HG02852 (cell line): ENCODE results near the gene DST.
"Not testable (repeated sequence)": the region's sequence is repeated elsewhere in the genome, so short reads cannot be mapped to it uniquely, and the experiment has no call there.

Experiments used
- ATAC-seq: cut with Tn5 transposase; IDR thresholded peaks from one replicate; pipeline ENCODE4 v1.9.1; 2021; ENCODE audit warnings: mild to moderate bottlenecking, moderate library complexity; ENCODE audit not compliant: unreplicated experiment

The DST gene

DNA sequence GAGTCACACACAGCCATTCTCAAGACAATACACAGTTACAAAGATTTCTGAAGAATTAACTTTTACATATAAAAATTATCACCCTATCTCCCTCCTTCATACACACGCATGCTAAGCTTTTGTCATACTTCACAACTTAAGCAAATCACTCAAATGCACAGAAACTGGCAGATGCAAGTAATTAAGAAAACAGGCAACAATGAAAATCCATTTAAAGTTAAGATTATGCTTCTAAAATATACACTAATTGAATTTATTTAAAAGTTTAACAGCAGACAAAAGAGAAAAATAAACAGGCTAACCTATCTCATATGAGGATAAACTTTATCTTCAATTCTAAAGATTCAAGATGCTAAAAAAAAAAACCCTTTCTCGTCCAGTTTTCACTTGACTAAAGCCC lies 68.4 kb downstream of the DST start:
- ATAC-seq: no peak

GRCh38 chr6:56573624-56574023 lies 69.1 kb downstream of the DST start:
- no peak for ATAC-seq

DNA sequence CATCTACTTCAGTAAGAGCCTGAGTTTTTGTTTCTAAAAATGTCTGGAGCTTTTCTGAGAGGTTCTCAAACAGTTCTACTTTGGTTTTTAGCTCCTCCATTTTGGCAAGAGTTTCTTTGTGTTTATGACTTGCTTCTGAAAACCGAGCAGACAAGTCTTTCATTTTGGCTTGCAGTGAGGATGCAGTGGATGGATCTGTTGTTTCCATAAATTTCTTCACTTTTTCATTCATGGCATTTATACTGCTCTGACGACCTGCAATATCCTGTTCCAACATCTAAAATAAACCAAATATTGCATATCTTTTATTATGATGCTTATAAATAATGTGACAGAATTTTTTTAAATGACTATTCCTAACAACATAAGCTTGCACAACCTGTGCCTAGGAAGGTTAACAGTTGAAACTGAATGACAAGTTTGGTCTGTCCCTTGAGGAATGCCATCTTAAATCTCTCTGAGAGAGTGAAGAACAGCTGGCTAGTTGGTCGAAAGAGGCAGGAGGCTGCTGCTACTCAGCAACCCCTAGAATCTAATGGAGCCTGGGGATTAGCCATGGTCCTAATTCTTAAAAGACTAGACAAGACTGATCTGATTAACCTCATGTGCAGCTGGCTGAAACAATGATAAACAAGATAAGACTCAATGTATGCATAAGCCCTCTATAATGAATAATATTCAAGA lies 69.8 kb downstream of the DST start:
- no peak for ATAC-seq

- no peak for ATAC-seq
Observed at GRCh38 chr6:56571605-56572004, 71.1 kb downstream of the DST start.

DNA sequence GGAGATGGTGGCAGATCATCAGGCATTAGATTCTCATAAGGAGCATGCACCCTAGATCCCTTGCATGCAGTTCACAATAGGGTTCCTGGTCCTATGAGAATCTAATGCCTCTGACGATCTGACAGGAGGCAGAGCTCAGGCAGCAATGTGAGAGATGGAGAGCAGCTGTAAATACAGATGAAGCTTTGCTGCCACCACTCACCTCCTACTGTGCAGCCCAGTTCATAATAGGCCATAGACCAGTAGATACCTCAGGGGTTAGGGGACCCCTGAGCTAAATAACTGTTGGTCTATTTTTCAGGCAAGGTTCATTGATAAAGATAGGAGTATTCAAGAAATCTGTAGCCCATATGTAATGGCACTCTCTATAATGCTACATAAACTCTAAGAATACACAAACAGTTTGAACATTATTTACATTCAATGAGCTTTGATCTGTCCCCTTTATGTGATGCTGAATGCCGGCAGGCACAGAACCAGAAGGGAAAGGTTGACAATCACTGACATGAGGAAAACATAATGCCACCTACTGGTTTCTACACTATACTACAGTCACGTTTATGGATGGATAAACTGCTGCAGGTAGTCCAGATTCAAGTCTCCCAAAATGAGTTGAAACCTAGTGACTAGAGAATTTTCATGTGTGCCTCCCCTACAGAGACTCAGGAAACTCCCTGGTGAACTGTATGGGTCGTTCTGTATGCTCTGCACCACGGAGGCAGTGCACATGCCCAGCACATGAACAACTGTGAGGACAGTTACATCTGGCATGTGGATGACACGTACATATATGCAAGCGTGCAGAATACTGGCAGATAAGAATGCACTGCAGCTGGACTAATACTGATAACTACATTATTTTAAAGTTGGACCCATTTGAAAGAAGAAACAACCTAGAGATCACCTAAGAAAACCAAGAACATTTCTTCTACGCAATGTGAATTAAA lies 72.0 kb downstream of the DST start:
- peak; percentile 91 for ATAC-seq

DNA sequence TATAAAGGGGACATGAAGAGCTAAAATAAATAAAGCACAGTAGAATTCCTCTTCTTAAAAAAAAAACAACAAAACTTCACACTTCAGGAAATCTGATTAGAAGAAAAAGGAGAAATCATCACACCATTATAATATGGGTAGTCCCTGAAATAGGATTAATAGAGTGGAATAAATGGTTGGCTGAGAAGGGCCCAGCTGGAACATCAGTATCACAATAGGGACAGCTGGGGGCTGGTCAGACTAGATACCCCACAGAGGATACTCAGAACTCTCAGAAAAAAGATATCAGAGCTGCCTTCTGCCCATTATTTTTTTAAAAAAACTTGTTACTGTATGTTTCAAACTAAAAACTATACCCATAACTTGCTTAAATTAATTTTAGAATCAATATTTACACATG lies 75.2 kb downstream of the DST start:
- ATAC-seq: no peak

DNA sequence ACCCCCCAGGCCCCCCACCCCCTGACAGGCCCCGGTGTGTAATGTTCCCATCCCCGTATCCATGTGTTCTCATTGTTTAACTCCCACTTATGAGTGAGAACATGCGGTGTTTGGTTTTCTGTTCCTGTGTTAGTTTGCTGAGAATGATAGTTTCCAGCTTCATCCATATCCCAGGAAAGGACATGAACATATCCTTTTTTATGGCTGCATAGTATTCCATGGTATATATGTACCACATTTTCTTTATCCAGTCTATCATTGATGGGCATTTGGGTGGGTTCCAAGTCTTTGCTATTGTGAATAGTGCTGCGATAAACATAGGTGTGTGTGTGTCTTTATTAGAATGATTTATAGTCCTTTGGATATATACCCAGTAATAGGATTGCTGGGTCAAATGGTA lies 80.0 kb downstream of the DST start:
- ATAC-seq: not testable (repeated sequence)

DNA sequence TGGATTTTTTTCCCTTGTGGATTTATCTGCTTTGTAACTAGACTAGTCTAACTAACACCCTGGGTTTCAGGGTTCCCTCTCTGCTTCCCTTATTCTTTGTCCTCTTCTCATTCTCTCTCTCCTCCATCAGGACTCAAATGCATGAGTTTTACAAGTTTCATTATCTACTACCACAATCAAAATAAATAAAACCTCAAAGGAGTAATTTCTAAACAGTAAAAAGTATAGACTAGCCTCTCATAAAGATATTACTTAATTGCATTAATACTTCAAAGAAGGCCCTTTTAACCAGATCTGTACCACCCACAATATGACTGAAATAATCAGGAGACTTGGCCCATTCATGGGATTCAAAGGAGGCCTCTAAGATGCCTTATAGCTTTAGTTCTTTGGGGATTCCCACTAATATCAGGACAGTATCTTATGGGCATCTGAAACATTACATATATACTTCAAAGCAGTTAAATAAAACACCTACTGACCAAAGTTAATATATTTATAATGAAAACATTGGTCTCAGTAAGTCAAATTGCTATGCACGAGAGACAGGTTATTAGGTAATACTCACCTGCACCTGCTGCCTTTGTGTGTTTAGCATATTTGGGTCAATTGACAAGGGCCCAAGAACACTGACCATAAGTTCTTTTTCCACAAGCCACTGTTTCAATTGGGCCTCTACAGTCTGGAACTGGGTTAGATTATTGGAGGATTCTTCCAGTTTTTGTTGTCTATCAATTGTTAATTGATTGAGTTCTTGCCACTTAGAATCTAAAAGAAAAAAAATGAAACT lies 85.7 kb downstream of the DST start:
- no peak for ATAC-seq

DNA sequence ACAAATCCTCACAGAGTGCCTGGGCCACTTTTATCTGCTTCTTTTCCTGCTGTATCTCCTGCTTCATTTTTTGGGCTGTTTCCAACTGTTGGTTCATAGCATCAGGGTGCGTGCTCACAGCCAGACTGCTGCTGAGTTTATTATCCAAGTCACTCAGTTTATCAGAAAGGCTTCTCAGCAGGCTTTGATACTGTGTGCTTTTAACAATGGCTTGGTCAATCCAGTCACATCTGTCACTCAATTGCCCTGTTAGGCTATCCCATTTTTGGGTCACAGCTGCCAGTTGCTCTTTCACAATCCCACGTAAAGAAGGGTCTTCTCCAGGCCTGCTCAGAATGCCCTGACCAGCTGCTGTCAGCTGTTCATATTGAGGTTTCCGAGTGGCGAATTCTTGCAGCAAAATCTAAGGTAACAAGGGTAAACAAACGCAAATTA lies 87.2 kb downstream of the DST start:
- no peak for ATAC-seq

- no peak for ATAC-seq
Observed at GRCh38 chr6:56552187-56553130, 90.2 kb downstream of the DST start.

DNA sequence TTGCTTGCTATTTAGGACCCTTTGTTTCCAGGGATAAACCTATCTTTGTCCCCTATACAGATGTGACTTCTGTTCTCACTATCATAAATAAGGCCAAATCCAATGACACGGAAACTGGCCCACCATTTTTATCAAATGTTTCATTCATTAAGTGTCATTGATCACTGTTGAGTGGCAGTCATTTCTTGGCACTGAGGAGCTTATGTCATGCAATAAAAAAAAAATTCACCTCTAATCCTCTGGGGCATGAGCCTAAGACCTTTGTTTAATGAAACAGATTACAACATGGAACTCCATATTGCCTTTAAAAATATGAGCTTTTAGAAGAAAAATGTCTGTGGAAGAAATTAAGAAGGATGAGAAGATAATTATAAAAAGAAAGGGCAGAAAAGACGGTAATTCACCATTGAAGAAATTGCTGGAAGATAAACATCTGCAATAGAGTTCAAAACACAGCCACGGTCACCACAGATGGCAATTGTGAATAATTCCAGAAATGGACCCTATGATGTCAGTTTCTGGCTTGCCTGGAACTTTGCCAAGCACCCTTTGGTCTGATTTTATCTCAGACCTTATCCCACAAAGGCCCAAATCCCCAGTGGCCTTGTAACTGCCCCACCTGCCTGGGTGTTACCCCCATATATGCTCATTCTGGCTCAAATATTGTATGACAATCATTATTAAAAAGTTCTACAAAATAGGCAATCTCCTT lies 91.1 kb downstream of the DST start:
- no peak for ATAC-seq

GRCh38 chr6:56550301-56550700 lies 92.4 kb downstream of the DST start:
- no peak for ATAC-seq

- no peak for ATAC-seq
Observed at GRCh38 chr6:56549014-56549413, 93.7 kb downstream of the DST start.

- no peak for ATAC-seq
Observed at GRCh38 chr6:56547687-56548086, 95.0 kb downstream of the DST start.

DNA sequence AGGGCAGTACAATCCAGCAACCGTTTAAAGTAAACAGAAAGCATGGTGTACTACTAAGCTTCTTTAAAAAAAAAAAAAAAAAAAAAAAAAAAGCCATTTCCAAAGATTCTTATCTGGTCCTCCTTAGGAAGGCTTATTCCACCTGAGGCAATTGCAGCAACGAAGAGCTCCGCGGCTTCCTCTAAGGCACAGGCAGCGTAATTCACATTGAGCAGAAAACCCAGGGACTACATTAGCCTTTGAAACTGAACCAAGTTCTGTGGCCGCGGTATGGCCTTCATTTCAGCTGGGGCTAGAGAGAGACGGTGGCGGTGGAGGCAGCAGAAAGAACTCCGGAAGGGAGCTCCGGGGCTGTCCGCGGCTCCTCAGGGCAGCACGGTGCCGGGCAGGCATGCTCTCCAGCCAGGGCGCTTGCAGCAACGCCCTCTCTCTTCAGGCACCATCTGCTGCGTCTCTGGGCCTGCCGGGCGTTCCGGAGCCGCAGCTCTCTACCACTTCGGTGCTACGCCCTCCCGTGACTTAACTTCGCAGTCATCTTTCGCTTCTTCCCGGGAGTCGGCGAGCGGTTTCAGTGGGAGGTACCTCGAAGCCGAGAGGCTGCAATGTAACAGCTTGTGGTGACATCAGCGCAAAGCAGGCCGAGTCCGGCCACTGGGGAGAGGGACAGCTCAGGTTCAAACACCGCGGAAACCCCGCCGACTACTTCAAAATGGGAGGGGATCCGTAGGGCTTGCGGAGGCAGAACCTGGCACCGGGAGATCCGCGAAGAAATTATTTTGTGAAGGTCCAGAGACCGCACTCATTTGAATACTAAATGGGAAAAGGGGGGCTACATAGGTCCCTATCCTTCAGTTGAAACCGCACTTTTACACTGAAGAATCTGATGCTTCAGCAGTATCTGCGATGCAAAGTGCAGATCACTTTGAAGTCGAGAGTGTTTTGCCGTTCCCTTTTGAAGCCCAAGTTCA lies 100.0 kb downstream of the DST start:
- peak; percentile 93 for ATAC-seq

- ATAC-seq: no peak
Observed at GRCh38 chr6:56541741-56542360, 100.8 kb downstream of the DST start.

DNA sequence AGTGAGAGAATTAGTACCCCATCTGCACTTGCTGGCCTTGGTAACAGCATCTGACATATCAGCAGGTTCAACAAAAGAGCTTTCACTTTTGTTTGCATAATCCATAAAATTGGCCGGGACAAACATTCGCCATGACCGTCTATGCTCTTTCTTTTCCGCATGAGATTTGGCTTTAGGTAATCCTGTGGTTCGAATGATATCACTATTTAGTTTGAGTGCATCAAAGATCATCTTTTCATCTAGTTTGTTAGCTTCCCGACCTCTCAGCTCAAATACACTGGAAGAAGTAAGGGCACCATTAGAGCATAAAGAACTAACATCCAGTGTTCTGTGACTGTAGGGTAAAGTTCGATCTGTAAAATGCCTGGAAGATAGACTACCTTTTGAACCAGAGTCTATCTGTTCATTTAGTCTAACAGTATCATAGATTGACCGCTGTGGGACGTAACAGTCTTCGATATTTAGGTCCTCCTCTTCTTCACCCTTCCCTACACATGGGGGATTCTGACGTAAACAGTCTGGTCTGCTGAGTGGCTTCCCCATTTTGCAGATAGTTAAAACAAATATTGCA lies 101.6 kb downstream of the DST start:
- ATAC-seq: no peak
